GM12874 (cell line): Measurements from ENCODE around the gene EHHADH.

Source experiments
- CTCF ChIP-seq: IDR thresholded peaks from 2 replicates; pipeline ENCODE4 v1.5.1; 2011; ENCODE audit warnings: low read depth, mild to moderate bottlenecking, control low read depth, low read length, moderate library complexity; ENCODE audit not compliant: insufficient read depth

Gene EHHADH

GRCh38 chr3:185151101-185151963 lies 102.5 kb downstream of the EHHADH start:
- no peak for TF ChIP-seq CTCF

GRCh38 chr3:185150561-185150960 lies 103.3 kb downstream of the EHHADH start:
- no peak for TF ChIP-seq CTCF

DNA sequence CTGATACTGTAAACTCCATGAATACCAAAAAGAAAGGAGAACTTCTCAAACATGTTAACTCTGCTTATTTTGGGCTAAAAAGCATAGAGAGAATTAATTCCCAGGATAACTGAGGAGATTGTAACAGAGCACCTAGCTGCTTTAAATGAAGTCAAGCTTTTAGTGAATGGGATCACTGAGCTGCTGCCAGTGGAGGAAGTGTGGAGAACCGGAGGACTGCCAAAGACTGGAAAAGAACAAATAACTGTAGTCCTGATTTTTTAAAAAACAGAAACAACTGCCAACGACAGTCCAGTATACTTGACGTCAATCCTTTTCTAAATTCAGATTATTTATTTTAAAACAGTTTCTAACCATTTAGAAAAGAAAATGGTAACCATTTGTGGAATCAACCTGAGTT lies 104.3 kb downstream of the EHHADH start:
- TF ChIP-seq CTCF, result no peak

- TF ChIP-seq CTCF, result no peak
Measured at GRCh38 chr3:185145511-185145910, 108.3 kb downstream of the EHHADH start.

- TF ChIP-seq CTCF, result no peak
Measured at GRCh38 chr3:185144784-185145183, 109.1 kb downstream of the EHHADH start.
